ENCODE measurements around the gene CERS6. TPM values are rescaled to one million over a fixed set of nuclear protein-coding genes. Genes with fewer than 3 reads are reported as not detected.

The CERS6 gene
- total and polyA plus RNA-seq, 10 of the 15 experiments (the other 5 are each of a cell fraction or from before 2014, with no cell fraction given), result 1.3 to 20.4 (median 14.1) TPM

- ATAC-seq (peak; percentile 36), FAIRE-seq (no peak), DNase-seq (ENCODE audit: low read depth, low spot score) (no peak)
- BruUV-seq (replicated peaks), result no TSS peak
- no peak overlapping the region for H2AFZ ChIP-seq (ENCODE audit: control insufficient read depth, low read depth, low read length)
- TF ChIP-seq SREBF2 (IDR thresholded peaks at IDR 0.05; ENCODE audit: low read length) (no peak), WRNIP1 (IDR thresholded peaks at IDR 0.05; ENCODE audit: borderline replicate concordance, low read depth, low read length) (no peak), IRF4 (IDR thresholded peaks at IDR 0.05; ENCODE audit: low read depth, low read length) (no peak), MTA2 (IDR thresholded peaks at IDR 0.05; ENCODE audit: low read depth) (no peak), PKNOX1 (IDR thresholded peaks at IDR 0.05) (no peak), MYC (IDR thresholded peaks at IDR 0.05; ENCODE audit: insufficient read depth, insufficient read length, insufficient replicate concordance, low read length, severe bottlenecking) (no peak), HDGF (IDR thresholded peaks at IDR 0.05) (no peak), SUZ12 (IDR thresholded peaks at IDR 0.05; ENCODE audit: unreplicated experiment) (no peak), SRF (IDR thresholded peaks at IDR 0.05; ENCODE audit: low read depth in 2 of 2, low read length in 2 of 2) (no peak), SREBF1 (IDR thresholded peaks at IDR 0.05; ENCODE audit: low read length) (no peak), BMI1 (IDR thresholded peaks at IDR 0.05; ENCODE audit: borderline replicate concordance) (no peak)
- TF ChIP-seq, protein P1, sequence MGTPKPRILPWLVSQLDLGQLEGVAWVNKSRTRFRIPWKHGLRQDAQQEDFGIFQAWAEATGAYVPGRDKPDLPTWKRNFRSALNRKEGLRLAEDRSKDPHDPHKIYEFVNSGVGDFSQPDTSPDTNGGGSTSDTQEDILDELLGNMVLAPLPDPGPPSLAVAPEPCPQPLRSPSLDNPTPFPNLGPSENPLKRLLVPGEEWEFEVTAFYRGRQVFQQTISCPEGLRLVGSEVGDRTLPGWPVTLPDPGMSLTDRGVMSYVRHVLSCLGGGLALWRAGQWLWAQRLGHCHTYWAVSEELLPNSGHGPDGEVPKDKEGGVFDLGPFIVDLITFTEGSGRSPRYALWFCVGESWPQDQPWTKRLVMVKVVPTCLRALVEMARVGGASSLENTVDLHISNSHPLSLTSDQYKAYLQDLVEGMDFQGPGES (IDR thresholded peaks at IDR 0.05), result no peak
- WGBS (ENCODE audit: insufficient coverage, insufficient replicate concordance, low lambda C conversion rate, missing lambda C conversion rate), result 63% methylated on average over 2 of the region's 2 CpGs
- peaks cover 62% of the 10 kb centered on the region for H3K79me2 ChIP-seq (ENCODE audit: control insufficient read depth, insufficient read depth, low read length)
- H3K4me2 ChIP-seq (ENCODE audit: control insufficient read depth, insufficient read depth), result no peak overlapping the region
- no peaks in the 10 kb centered on the region for H3K27me3 ChIP-seq (replicated peaks in 1 of 2; ENCODE audit: control insufficient read depth in 2 of 2, insufficient read depth in 2 of 2, low read length in 1 of 2)
- peaks cover 3% of the 10 kb centered on the region for H3K4me1 ChIP-seq (ENCODE audit: control insufficient read depth, insufficient read depth, low read length)
- no peaks in the 10 kb centered on the region for H4K20me1 ChIP-seq (ENCODE audit: control insufficient read depth, insufficient read depth)
- in situ Hi-C loops (cut with MboI), result no loop called here
- no peak overlapping the region for H3K9ac ChIP-seq (ENCODE audit: control insufficient read depth, insufficient read depth, low read length)
- H3K9me3 ChIP-seq (replicated peaks; ENCODE audit: control insufficient read depth, insufficient read depth, low read length), result peaks cover 33% of the 10 kb centered on the region
- no peaks in the 10 kb centered on the region for H3K36me3 ChIP-seq (ENCODE audit: control insufficient read depth in 2 of 2, insufficient read depth in 2 of 2, low read length in 1 of 2)
- H3K27ac ChIP-seq (ENCODE audit: control insufficient read depth, insufficient read depth), result no peak overlapping the region
- ChIA-PET POLR2A (no interaction called here), CTCF (interaction anchor here (0.6 to 0.8 kb wide), 2 partner anchors 41 to 273 kb away, joined by 3 to 4 read pairs; no protein-coding TSS in a partner anchor), SMC1A (ENCODE audit: uncharacterized antibody, unreplicated experiment) (no interaction called here), RAD21 (ENCODE audit: unreplicated experiment) (no interaction called here)
- H3K4me3 ChIP-seq, result no peak overlapping the region
- intact Hi-C loops (cut with micrococcal nuclease; ENCODE audit: unreplicated experiment), result no loop called here
Observed at GRCh38 chr2:168536925-168537466, 80.9 kb downstream of the CERS6 start.

Measured in GM12878 (cell line).